OCI-LY1 (cell line): ENCODE measurements around the gene MYOZ3.

Experiments
- H2AFZ ChIP-seq: fragments of 200-600 bp; sonication (generic), shearing (Covaris generic); 2 replicates; pipeline ENCODE4 v1.6.0; 2014; ENCODE audit warnings: antibody characterized with exemption, mild to moderate bottlenecking, low read length
- H3F3A ChIP-seq: fragments of 200-600 bp; sonication (generic), shearing (Covaris generic); 2 replicates; pipeline ENCODE4 v1.6.0; 2014; ENCODE audit warnings: mild to moderate bottlenecking, antibody characterized with exemption, low read length, moderate library complexity; ENCODE audit not compliant: insufficient read depth
- H3K27ac ChIP-seq: fragments of 200-600 bp; sonication (generic); 2 replicates; pipeline ENCODE4 v1.5.1; 2014; ENCODE audit warnings: low read length, mixed run types, mild to moderate bottlenecking, low read depth; ENCODE audit not compliant: poor library complexity, severe bottlenecking
- H3K27me3 ChIP-seq: fragments of 200-600 bp; sonication (generic); 2 replicates; pipeline ENCODE4 v1.6.0; 2014; ENCODE audit warnings: antibody characterized with exemption, mild to moderate bottlenecking, low read length, moderate library complexity; ENCODE audit not compliant: insufficient read depth
- H3K36me3 ChIP-seq: fragments of 200-600 bp; sonication (generic); 2 replicates; pipeline ENCODE4 v1.6.1; 2014; ENCODE audit warnings: mild to moderate bottlenecking, antibody characterized with exemption, low read length, moderate library complexity, mixed read lengths; ENCODE audit not compliant: insufficient read depth
- H3K4me1 ChIP-seq: fragments of 200-600 bp; sonication (generic); 2 replicates; pipeline ENCODE4 v1.5.1; 2014; ENCODE audit warnings: mild to moderate bottlenecking, low read length, moderate library complexity; ENCODE audit not compliant: insufficient read depth, severe bottlenecking
- H3K4me2 ChIP-seq: fragments of 200-600 bp; sonication (generic), shearing (Covaris generic); 2 replicates; pipeline ENCODE4 v1.6.1; 2014; ENCODE audit warnings: low read length
- H3K4me3 ChIP-seq: fragments of 200-600 bp; sonication (generic); 2 replicates; pipeline ENCODE4 v1.5.1; 2014; ENCODE audit warnings: low read length, low read depth, mild to moderate bottlenecking, mixed read lengths; ENCODE audit not compliant: poor library complexity, severe bottlenecking
- H3K79me2 ChIP-seq: fragments of 200-600 bp; shearing (Covaris generic); 2 replicates; pipeline ENCODE4 v1.6.1; 2016; ENCODE audit warnings: mixed run types, low read length, mixed read lengths; ENCODE audit not compliant: insufficient read depth
- H3K9ac ChIP-seq: fragments of 200-600 bp; sonication (generic), shearing (Covaris generic); 2 replicates; pipeline ENCODE4 v1.6.1; 2014; ENCODE audit warnings: mild to moderate bottlenecking, low read length, mixed read lengths
- H3K9me2 ChIP-seq: fragments of 200-600 bp; sonication (generic), shearing (Covaris generic); 2 replicates; pipeline ENCODE4 v1.6.1; 2014; ENCODE audit warnings: low read depth, mild to moderate bottlenecking, low read length, mixed read lengths
- H3K9me3 ChIP-seq: fragments of 200-600 bp; shearing (Covaris generic); 2 replicates; pipeline ENCODE4 v1.6.1; 2014; ENCODE audit warnings: low read length, mixed read lengths
- H4K20me1 ChIP-seq: fragments of 200-600 bp; sonication (generic), shearing (Covaris generic); 2 replicates; pipeline ENCODE4 v1.6.0; 2016; ENCODE audit warnings: mild to moderate bottlenecking, low read length; ENCODE audit not compliant: insufficient read depth
- CTCF ChIP-seq: fragments of 200-600 bp; sonication (generic), shearing (Covaris generic); IDR thresholded peaks from 2 replicates; pipeline ENCODE4 v1.5.1; 2017; ENCODE audit warnings: mild to moderate bottlenecking, antibody characterized with exemption, low read length, moderate library complexity, mixed read lengths
- EZH2 ChIP-seq: fragments of 200-600 bp; sonication (generic), shearing (Covaris generic); IDR thresholded peaks from 2 replicates; pipeline ENCODE4 v1.8.0; 2017; ENCODE audit warnings: borderline replicate concordance, mixed run types, mild to moderate bottlenecking, antibody characterized with exemption, low read length, moderate library complexity, mixed read lengths

The MYOZ3 gene

GRCh38 chr5:150665044-150665443 is 4.0 kb downstream of the MYOZ3 start:
- H3K4me1 ChIP-seq, result no peaks in the 10 kb centered on the region
- TF ChIP-seq EZH2 (no peak), CTCF (no peak)
- H3K9me3 ChIP-seq, result no peaks in the 10 kb centered on the region
- peaks cover 12% of the 10 kb centered on the region; the same call in 1 of the 2 replicates for H3K27me3 ChIP-seq
- no peaks in the 10 kb centered on the region for H3K9me2 ChIP-seq
- no peak overlapping the region for H3K4me3 ChIP-seq
- H2AFZ ChIP-seq, result no peak overlapping the region
- H3K27ac ChIP-seq, result no peak overlapping the region
- H3K4me2 ChIP-seq, result no peak overlapping the region
- no peak overlapping the region for H3K9ac ChIP-seq
- H3K79me2 ChIP-seq, result no peaks in the 10 kb centered on the region
- no peaks in the 10 kb centered on the region for H3F3A ChIP-seq
- no peaks in the 10 kb centered on the region for H4K20me1 ChIP-seq
- H3K36me3 ChIP-seq, result no peaks in the 10 kb centered on the region

- no peaks in the 10 kb centered on the region for H3F3A ChIP-seq
- H3K27ac ChIP-seq, result no peak overlapping the region
- no peaks in the 10 kb centered on the region for H3K9me2 ChIP-seq
- H3K9me3 ChIP-seq, result no peaks in the 10 kb centered on the region
- no peak overlapping the region for H3K4me2 ChIP-seq
- no peaks in the 10 kb centered on the region for H4K20me1 ChIP-seq
- no peak overlapping the region for H2AFZ ChIP-seq
- TF ChIP-seq EZH2 (no peak), CTCF (no peak)
- H3K79me2 ChIP-seq, result no peaks in the 10 kb centered on the region
- H3K4me3 ChIP-seq, result no peak overlapping the region
- no peaks in the 10 kb centered on the region for H3K4me1 ChIP-seq
- H3K27me3 ChIP-seq, result peaks cover 6% of the 10 kb centered on the region; the same call in 1 of the 2 replicates
- no peaks in the 10 kb centered on the region for H3K36me3 ChIP-seq
- H3K9ac ChIP-seq, result no peak overlapping the region
Measured at GRCh38 chr5:150670275-150670947, 9.4 kb downstream of the MYOZ3 start.

GRCh38 chr5:150670948-150671310 is 9.9 kb downstream of the MYOZ3 start:
- H2AFZ ChIP-seq, result no peak overlapping the region
- H3K79me2 ChIP-seq, result no peaks in the 10 kb centered on the region
- H3F3A ChIP-seq, result no peaks in the 10 kb centered on the region
- H3K36me3 ChIP-seq, result no peaks in the 10 kb centered on the region
- no peak overlapping the region for H3K9ac ChIP-seq
- no peaks in the 10 kb centered on the region for H3K4me1 ChIP-seq
- H3K9me3 ChIP-seq, result no peaks in the 10 kb centered on the region
- peaks cover 6% of the 10 kb centered on the region; the same call in 1 of the 2 replicates for H3K27me3 ChIP-seq
- H4K20me1 ChIP-seq, result no peaks in the 10 kb centered on the region
- H3K4me3 ChIP-seq, result no peak overlapping the region
- H3K4me2 ChIP-seq, result no peak overlapping the region
- no peaks in the 10 kb centered on the region for H3K9me2 ChIP-seq
- TF ChIP-seq CTCF (no peak), EZH2 (no peak)
- no peak overlapping the region for H3K27ac ChIP-seq
